ENCODE results near the gene MCOLN2. TPM values are rescaled to one million over a fixed set of nuclear protein-coding genes. Genes with fewer than 3 reads are reported as not detected.

The MCOLN2 gene
- total RNA-seq, 1 experiment from 2014 or later: 1.3 TPM

DNA sequence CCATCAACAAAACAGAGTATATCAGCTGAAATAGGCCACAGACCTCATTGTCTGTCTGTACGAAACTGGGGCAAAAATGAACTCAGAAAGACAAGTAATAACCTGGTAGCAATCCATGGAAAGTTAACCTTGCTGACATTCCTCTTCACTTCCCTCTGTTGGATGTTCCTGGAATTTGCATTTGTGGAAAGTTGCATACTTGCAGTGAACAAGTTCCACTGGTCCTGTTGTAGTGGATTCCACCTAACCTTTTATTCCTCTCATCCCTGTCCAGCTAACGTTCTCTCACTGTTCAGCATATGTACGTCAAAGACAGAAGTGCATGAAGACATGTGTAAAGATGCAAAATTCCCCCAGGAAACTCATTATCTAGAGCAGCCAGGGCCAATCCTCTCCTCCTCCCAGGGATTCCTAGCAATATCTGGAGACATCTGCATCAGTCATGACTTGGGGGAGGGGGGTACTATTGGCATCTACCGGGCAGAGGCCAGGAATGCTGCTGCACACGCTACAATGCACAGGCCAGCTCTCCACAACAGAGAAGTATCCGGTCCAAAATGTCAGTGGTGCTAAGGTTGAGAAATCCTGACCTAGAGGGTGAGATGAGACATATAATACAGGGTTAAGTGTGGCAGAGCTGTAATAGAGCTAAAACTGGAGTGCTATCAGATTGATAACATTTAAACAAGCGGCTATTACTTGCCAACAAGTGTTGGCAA lies 112.1 kb downstream of the MCOLN2 start:
- Histone ChIP-seq H2BK5ac (ENCODE audit: insufficient read length, low read length) (no peak overlapping the region), H3K23ac (ENCODE audit: insufficient read length, low read depth, low read length) (no peak overlapping the region), H3T11ph (ENCODE audit: low read length) (no peak overlapping the region), H3K4me2 (ENCODE audit: insufficient read depth, insufficient read length, low read length) (no peak overlapping the region), H2BK15ac (ENCODE audit: low read depth, low read length) (no peak overlapping the region), H3K18ac (ENCODE audit: insufficient read length, low read depth, low read length) (no peak overlapping the region), H2AK5ac (ENCODE audit: insufficient read length, low read length) (no peak overlapping the region), H3K9ac (ENCODE audit: extremely low read depth, insufficient read length, low read length) (no peak overlapping the region), H3K56ac (ENCODE audit: insufficient read length, low read depth, low read length) (no peak overlapping the region), H3K4me1 (ENCODE audit: insufficient read depth, low read length) (no peaks in the 10 kb centered on the region), H3K14ac (ENCODE audit: insufficient read depth, low read length) (no peak overlapping the region), H4K5ac (ENCODE audit: insufficient read length, low read depth, low read length) (no peak overlapping the region), H2BK20ac (ENCODE audit: low read depth, low read length, poor library complexity, severe bottlenecking) (no peak overlapping the region), H3K27ac (ENCODE audit: insufficient read length, low read depth, low read length) (no peak overlapping the region), H3K4ac (ENCODE audit: low read depth, low read length) (no peak overlapping the region), H4K91ac (ENCODE audit: insufficient read length, low read depth, low read length) (no peak overlapping the region), H3K9me3 (ENCODE audit: control insufficient read depth, low read depth, low read length) (no peaks in the 10 kb centered on the region), H2BK120ac (ENCODE audit: low read depth, low read length, poor library complexity, severe bottlenecking) (no peak overlapping the region), H4K8ac (replicated peaks; ENCODE audit: insufficient read length, low read depth, low read length) (no peak overlapping the region), H2BK12ac (ENCODE audit: insufficient read length, low read depth, low read length) (no peak overlapping the region), H4K20me1 (ENCODE audit: control insufficient read depth, insufficient read depth, insufficient read length) (no peaks in the 10 kb centered on the region), H3K23me2 (ENCODE audit: insufficient read length, low read depth, low read length, poor library complexity, severe bottlenecking) (no peaks in the 10 kb centered on the region), H3K27me3 (ENCODE audit: insufficient read depth, low read length) (no peaks in the 10 kb centered on the region), H3K79me1 (ENCODE audit: insufficient read depth, low read depth, low read length, poor library complexity, severe bottlenecking) (no peaks in the 10 kb centered on the region), H3K79me2 (ENCODE audit: insufficient read depth, low read length) (no peaks in the 10 kb centered on the region), H2AFZ (ENCODE audit: low read length) (no peak overlapping the region)
- Mint-ChIP-seq H3K27me3 (ENCODE audit: low read depth) (peaks cover 5% of the 10 kb centered on the region; the same call in 1 of the 2 replicates), H3K36me3 (ENCODE audit: insufficient read depth in 1 of 3, low read depth in 3 of 3) (peaks cover 0 to 44% (median 8%) of the 10 kb centered on the region in 3 experiments; a peak in 6 of 7 replicates), H3K4me3 (no peak overlapping the region), H3K9me3 (peaks cover 7 to 9% of the 10 kb centered on the region in 2 experiments; a peak in 4 of 5 replicates), H3K4me1 (peaks cover 0 to 5% of the 10 kb centered on the region in 2 experiments; a peak in 2 of 4 replicates), H3K27ac (no peak overlapping the region)
- no peak for DNase-seq
- TF ChIP-seq, protein P1, sequence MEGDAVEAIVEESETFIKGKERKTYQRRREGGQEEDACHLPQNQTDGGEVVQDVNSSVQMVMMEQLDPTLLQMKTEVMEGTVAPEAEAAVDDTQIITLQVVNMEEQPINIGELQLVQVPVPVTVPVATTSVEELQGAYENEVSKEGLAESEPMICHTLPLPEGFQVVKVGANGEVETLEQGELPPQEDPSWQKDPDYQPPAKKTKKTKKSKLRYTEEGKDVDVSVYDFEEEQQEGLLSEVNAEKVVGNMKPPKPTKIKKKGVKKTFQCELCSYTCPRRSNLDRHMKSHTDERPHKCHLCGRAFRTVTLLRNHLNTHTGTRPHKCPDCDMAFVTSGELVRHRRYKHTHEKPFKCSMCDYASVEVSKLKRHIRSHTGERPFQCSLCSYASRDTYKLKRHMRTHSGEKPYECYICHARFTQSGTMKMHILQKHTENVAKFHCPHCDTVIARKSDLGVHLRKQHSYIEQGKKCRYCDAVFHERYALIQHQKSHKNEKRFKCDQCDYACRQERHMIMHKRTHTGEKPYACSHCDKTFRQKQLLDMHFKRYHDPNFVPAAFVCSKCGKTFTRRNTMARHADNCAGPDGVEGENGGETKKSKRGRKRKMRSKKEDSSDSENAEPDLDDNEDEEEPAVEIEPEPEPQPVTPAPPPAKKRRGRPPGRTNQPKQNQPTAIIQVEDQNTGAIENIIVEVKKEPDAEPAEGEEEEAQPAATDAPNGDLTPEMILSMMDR (conservative IDR thresholded peaks at IDR 0.05): no peak
- WGBS (ENCODE audit: extremely low coverage, insufficient read length, low lambda C conversion rate): no CpG with 5 or more reads among the region's 7 CpGs

All from H9 (cell line).